Activated naive CD4-positive, alpha-beta T cell (primary cell): ENCODE measurements around the gene UROD.
"Not testable (repeated sequence)": the region's sequence is repeated elsewhere in the genome, so short reads cannot be mapped to it uniquely, and the experiment has no call there.

Source experiments
- DNase-seq, 4 experiments: peaks; one replicate each; lab custom pipeline; 2025; lab: John Stamatoyannopoulos, UW

Gene UROD

GRCh38 chr1:45011837-45012638, at the start of gene UROD:
TSS of gene UROD (plus strand) at chr1:45012254. CDS start at chr1:45012266, 12 bp downstream.
- peak; percentile 58 to 83 (median 68) for DNase-seq

GRCh38 chr1:44962729-44963128, 49.3 kb upstream of the UROD start:
- DNase-seq: no peak

- DNase-seq: no peak
Measured at GRCh38 chr1:44964396-44964795, 47.7 kb upstream of the UROD start.

- no peak for DNase-seq
Measured at GRCh38 chr1:44970317-44970716, 41.7 kb upstream of the UROD start.

- DNase-seq: no peak
Measured at GRCh38 chr1:44973645-44974044, 38.4 kb upstream of the UROD start.

DNA sequence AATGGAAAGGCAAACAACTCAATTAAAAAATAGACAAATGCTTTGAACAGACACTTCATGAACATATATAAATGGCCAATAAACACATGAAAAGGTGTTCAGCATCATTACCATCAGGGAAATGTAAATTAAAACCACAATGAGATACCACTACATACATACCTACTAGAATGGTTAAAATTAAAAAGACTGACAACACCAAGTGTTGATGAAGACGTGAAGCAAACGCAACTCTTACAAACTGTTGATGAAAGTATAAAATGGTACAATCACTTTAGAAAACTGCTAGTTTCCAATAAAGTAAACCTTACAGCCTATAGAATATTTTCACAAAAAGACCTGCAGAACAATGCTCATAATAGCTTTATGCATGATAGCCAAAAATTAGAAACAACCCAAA, 35.8 kb upstream of the UROD start:
- DNase-seq: no peak

DNA sequence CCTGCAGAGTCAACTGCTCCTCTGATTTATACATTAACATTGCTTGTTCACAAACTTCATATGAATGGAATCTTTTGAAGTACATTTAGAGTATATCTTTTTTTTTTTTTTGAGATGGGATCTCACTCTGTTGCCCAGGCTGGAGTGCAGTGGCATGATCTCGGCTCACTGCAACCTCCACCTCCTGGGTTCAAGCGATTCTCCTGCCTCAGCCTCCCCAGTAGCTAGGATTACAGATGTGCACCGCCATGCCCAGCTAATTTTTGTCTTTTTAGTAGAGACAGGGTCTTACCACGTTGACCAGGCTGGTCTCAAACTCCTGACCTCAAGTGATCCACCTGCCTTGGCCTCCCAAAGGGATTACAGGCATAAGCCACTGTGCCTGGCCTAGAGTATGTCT, 34.7 kb upstream of the UROD start:
- not testable (repeated sequence) for DNase-seq

DNA sequence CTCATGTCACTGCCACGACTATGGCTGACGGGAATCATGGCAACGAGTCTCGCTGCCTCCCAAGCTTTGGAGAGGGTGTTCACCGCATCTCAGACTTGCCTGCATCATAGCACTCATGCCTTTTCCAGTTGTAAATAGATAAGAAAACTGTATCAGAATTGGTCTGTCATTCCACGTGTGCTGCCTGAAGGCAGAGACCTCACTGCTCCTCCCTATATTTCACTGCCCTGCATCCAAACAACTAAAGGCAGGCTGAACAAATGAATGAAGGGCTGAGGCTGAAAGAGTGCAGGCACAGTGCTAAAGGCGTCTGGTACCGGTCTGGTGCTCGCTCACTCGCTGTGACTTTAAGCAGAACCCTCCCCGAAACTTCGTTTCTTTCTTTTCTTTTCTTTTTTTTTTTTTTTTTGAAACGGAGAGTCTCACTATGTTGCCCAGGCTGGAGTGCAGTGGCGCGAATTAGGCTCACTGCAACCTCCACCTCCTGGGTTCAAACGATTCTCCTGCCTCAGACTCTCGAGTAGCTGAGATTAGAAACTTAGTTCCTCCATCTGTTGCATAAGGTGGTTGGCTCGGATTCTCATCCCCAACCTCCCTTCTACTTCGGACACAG, 26.2 kb upstream of the UROD start:
- DNase-seq: no peak

- no peak for DNase-seq
Measured at GRCh38 chr1:44988531-44989156, 23.4 kb upstream of the UROD start.

DNA sequence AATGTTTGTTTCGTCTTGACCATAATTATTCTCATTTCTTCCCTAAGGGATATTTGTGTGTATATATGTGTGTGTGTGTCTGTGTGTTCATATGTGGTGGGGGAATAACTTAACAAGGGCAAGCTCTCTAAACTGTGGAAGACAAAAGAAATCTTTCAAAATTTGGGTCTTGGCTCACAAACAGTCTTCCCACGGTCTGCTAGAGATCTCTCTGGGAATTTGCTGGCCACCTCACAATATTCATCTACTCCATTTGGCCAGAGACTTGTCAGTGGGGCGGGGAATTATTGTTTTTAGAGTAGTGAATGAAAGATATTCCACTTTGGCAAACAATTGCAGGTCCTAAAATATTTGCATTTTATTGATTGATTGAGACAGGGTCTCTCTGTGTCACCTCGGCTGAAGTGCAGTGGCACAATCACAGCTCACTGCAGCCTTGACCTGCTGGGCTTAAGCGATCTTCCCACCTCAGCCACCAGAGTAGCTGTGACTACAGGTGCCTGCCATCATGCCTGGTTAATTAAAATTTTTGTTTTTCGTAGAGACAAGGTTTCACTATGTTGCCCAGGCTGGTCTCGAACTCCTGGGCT, 17.6 kb upstream of the UROD start:
- no peak for DNase-seq

- DNase-seq: no peak
Measured at GRCh38 chr1:44995467-44996238, 16.4 kb upstream of the UROD start.

GRCh38 chr1:44999232-44999631, 12.8 kb upstream of the UROD start:
- DNase-seq: no peak

- no peak for DNase-seq
Measured at GRCh38 chr1:45001011-45001481, 11.0 kb upstream of the UROD start.

DNA sequence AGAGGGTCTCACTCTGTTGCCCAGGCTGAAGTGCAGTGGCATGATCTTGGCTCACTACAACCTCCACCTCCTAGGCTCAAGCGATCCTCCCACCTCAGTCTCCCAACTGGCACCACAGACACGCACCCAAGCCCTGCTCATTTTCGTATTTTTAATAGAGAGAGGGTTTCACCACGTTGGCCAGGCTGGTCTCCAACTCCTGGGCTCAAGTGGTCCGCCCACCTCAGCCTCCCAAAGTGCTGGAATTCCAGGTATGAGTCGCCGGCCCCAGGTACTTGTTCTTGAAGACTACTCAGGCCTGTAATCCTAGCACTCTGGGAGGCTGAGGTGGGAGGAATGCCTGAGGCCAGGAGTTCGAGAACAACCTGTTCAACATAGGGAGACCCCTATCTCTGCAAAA, 10.5 kb upstream of the UROD start:
- DNase-seq: not testable (repeated sequence)

DNA sequence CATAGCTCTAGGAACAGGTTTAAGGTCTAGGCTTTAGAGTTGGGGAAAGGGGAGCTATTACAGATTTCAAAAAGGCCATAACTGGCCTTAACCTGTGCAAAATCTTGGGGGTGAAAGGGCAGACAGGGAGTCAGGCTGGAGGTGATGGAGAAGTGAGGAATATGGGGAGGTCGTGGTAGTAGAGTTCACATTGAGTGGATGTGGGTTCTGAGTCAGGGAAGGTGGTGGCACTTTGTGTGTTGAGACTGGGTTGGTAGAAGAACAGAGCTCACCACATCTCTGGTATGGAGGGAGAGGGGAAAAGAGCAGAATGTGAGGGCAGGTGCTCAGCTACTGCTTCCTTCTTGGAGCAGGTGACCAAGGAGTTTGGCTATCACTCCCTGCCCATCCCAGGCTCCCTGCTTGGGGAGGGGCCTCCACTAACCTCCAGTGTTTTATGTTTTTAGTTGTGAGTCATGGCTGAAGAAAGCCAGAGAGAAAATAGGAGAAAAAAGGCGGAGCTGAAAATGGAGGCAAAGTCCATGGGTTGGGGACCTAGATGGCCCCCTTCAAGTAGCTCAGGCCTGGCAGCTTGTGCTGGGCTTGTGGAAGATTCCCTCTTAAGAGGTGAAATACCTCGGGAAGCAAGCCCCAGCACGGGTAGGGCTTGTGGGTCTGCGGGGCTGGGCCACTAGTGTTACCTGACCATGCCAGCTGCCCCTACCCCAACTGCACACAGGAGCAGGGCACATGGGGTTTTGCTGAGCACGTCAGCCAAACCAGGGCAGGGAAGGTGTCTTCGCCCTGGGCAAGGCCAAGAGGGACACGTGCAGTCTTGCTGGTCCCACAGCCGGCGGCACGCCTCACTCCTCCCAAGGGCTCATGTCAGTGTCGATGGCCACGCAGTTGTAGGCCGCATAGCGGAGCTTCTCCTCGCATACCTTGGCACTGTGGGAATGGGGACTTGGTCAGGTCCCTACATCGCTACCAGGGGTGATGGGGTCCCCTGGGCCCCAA, 9.1 kb upstream of the UROD start:
- no peak for DNase-seq

DNA sequence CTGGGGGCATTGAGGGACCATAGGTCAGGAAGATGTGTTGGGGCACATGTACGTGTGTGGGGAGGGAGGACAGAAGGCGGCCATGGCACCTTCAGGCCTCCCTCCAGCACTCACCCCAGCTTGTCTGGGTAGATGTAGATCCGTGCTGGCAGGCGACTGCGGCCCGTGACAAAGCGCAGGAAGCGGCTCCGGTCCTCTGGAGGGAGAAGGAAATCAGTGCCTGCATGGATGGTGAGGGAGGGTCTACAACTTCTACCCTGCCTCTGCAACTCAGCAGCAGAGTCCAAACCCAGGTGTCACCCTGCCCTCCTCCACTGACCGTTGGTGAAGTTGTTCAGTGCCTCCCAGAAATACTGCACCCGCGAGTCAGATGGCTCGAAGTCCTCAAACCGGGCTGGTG, 8.3 kb upstream of the UROD start:
- DNase-seq: no peak

- DNase-seq: no peak
Measured at GRCh38 chr1:45004281-45004920, 7.7 kb upstream of the UROD start.

DNA sequence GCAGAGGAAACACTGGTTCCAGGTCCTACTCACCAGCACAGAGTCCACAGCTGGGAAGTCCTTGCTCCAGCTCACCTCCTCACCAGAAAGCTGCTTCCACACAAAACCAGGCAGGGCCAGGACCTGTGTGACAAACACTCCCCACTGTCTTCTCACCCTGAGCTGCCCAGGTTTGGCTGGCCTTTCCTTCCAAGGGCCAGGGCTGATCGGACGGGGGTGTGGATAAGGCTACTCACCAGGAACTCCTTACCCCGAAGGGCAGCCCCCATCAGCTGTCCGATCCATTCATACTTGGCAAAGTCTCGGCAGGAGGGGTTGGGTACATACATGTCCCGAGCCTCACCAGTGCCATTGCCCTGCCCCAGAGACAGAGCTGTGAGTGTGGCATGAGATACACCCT, 6.3 kb upstream of the UROD start:
- no peak for DNase-seq

GRCh38 chr1:45007311-45007710, 4.7 kb upstream of the UROD start:
- no peak for DNase-seq

- DNase-seq: no peak
Measured at GRCh38 chr1:45008076-45008475, 4.0 kb upstream of the UROD start.
